Measurements from ENCODE around the gene FSTL4.

GRCh38 chr5:133423618-133424282 is 188.6 kb downstream of the FSTL4 start:
- TF ChIP-seq CTCF (IDR thresholded peaks at IDR 0.05) (peak; percentile 84 to 96 (median 89)), POLR2A (IDR thresholded peaks at IDR 0.05) (no peak)

Measured in body of pancreas (tissue), 4 donors.